MM.1S (cell line): ENCODE data around the gene UBAC2.

ENCODE experiments used
- DNase-seq: peaks from one replicate; pipeline ENCODE4 v3.0.0-alpha.2; 2015
- H2AFZ ChIP-seq: fragments of 300-600 bp; sonication (generic); 2 replicates; pipeline ENCODE4 v1.6.0; 2016; ENCODE audit warnings: antibody characterized with exemption, low read length
- H3F3A ChIP-seq: fragments of 300-600 bp; sonication (generic); 2 replicates; pipeline ENCODE4 v1.6.1; 2016; ENCODE audit warnings: mild to moderate bottlenecking, antibody characterized with exemption, low read length, moderate library complexity, mixed read lengths; ENCODE audit not compliant: insufficient read depth
- H3K27ac ChIP-seq: fragments of 300-600 bp; sonication (generic); 2 replicates; pipeline ENCODE4 v1.5.1; 2016; ENCODE audit warnings: mild to moderate bottlenecking, low read length
- H3K27me3 ChIP-seq: fragments of 300-600 bp; sonication (generic); replicated peaks from 2 replicates; pipeline ENCODE4 v1.6.0; 2016; ENCODE audit warnings: low read length; ENCODE audit not compliant: insufficient read depth
- H3K36me3 ChIP-seq: fragments of 300-600 bp; sonication (generic); replicated peaks from 2 replicates; pipeline ENCODE4 v1.6.1; 2016; ENCODE audit warnings: mild to moderate bottlenecking, low read length, mixed read lengths; ENCODE audit not compliant: insufficient read depth
- H3K4me1 ChIP-seq: fragments of 300-600 bp; sonication (generic); 2 replicates; pipeline ENCODE4 v1.6.1; 2016; ENCODE audit warnings: low read length, mixed read lengths
- H3K4me2 ChIP-seq: fragments of 300-600 bp; sonication (generic); 2 replicates; pipeline ENCODE4 v1.6.0; 2016; ENCODE audit warnings: low read depth, low read length
- H3K4me3 ChIP-seq: fragments of 300-600 bp; sonication (generic); 2 replicates; pipeline ENCODE4 v1.5.1; 2016; ENCODE audit warnings: low read length, mixed read lengths
- H3K79me2 ChIP-seq: fragments of 300-600 bp; sonication (generic); 2 replicates; pipeline ENCODE4 v1.6.1; 2016; ENCODE audit warnings: mixed run types, low read length, mixed read lengths
- H3K9ac ChIP-seq: fragments of 300-600 bp; sonication (generic); 2 replicates; pipeline ENCODE4 v1.6.1; 2016; ENCODE audit warnings: low read length, mixed read lengths
- H3K9me2 ChIP-seq: fragments of 300-600 bp; sonication (generic); replicated peaks from 2 replicates; pipeline ENCODE4 v1.6.1; 2016; ENCODE audit warnings: mild to moderate bottlenecking, low read length, mixed read lengths; ENCODE audit not compliant: insufficient read depth
- H3K9me3 ChIP-seq: fragments of 300-600 bp; sonication (generic); replicated peaks from 2 replicates; pipeline ENCODE4 v1.6.1; 2016; ENCODE audit warnings: mild to moderate bottlenecking, low read length, mixed read lengths; ENCODE audit not compliant: insufficient read depth
- H4K20me1 ChIP-seq: fragments of 300-600 bp; sonication (generic); 2 replicates; pipeline ENCODE4 v1.6.1; 2016; ENCODE audit warnings: mild to moderate bottlenecking, low read length, moderate library complexity, mixed read lengths; ENCODE audit not compliant: insufficient read depth
- CTCF ChIP-seq: fragments of 300-600 bp; sonication (generic); IDR thresholded peaks from 2 replicates; pipeline ENCODE4 v1.5.1; 2016; ENCODE audit warnings: antibody characterized with exemption, low read length, mixed read lengths
- EZH2 ChIP-seq: fragments of 300-600 bp; sonication (generic); optimal IDR thresholded peaks from 2 replicates; pipeline ENCODE3; 2017; ENCODE audit warnings: low read depth, mild to moderate bottlenecking, antibody characterized with exemption, low read length, mixed read lengths
- EZH2phosphoT487 ChIP-seq: fragments of 300-600 bp; sonication (generic); IDR thresholded peaks from 2 replicates; pipeline ENCODE4 v1.6.1; 2018; ENCODE audit warnings: antibody characterized with exemption, low read length

UBAC2 gene

DNA sequence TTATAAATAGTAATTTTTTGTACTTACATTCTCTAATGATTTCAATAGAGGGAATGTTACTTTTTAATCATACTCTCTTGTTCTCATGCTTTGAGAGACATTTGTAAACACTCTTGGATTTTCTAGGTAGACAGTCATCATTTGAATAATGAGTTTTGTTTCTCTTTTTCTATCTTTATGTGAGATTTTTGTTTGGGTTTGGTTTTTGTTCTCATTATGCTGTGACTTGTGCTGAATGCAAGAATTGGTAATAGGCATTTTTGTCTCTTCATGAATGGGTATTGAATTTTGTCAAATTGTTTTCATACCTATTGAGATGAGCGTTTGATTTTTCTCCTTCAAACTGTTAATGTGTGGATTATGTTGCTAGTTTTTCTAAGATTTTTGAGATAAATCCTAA, 163.3 kb downstream of the UBAC2 start:
- Histone ChIP-seq H4K20me1 (no peaks in the 10 kb centered on the region), H3K9me3 (no peaks in the 10 kb centered on the region), H2AFZ (no peak overlapping the region), H3K4me1 (no peaks in the 10 kb centered on the region), H3K4me3 (no peak overlapping the region), H3K36me3 (no peaks in the 10 kb centered on the region), H3F3A (no peaks in the 10 kb centered on the region), H3K27ac (no peak overlapping the region), H3K9ac (no peak overlapping the region), H3K9me2 (no peaks in the 10 kb centered on the region), H3K4me2 (no peak overlapping the region), H3K27me3 (no peaks in the 10 kb centered on the region), H3K79me2 (no peaks in the 10 kb centered on the region)
- no peak for TF ChIP-seq EZH2phosphoT487
- no peak for TF ChIP-seq CTCF
- TF ChIP-seq EZH2 = no peak
- no peak for DNase-seq

- Histone ChIP-seq H3K4me2 (no peak overlapping the region), H3K27me3 (no peaks in the 10 kb centered on the region), H3K36me3 (no peaks in the 10 kb centered on the region), H3K9me2 (no peaks in the 10 kb centered on the region), H3F3A (no peaks in the 10 kb centered on the region), H3K4me1 (no peaks in the 10 kb centered on the region), H3K27ac (no peak overlapping the region), H4K20me1 (no peaks in the 10 kb centered on the region), H3K9ac (no peak overlapping the region), H3K9me3 (no peaks in the 10 kb centered on the region), H2AFZ (no peak overlapping the region), H3K4me3 (no peak overlapping the region), H3K79me2 (no peaks in the 10 kb centered on the region)
- no peak for DNase-seq
- no peak for TF ChIP-seq CTCF
- no peak for TF ChIP-seq EZH2phosphoT487
- TF ChIP-seq EZH2 = no peak
Measured at GRCh38 chr13:99366075-99366987, 165.7 kb downstream of the UBAC2 start.

DNA sequence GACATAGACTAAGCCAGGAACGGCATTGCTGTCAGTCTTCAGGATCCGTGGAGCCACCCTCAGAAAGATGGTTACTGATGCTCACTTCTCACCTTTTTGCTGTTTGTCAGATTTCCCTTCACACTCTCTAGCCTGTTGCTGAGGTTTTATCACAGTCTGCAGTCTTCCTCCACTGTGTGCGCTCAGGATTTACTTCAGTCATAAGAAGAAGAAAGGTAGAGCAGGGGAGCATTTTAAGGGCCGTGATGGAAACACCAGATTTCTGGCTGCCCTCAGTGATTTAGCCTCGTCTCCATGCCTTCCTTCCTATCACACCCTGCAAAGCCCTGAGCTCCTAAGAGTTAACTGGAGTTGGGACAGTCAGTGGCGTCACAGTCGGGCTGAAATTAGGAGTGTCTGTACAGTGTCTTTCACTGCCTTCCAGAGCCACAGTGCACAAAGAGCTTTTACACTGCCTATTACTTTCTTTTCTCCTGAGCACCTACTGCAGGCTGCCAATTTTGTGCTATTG, 166.5 kb downstream of the UBAC2 start:
- no peak overlapping the region for H3K27ac ChIP-seq
- no peaks in the 10 kb centered on the region for H3K27me3 ChIP-seq

More for the DNA sequence above, 166.5 kb downstream of the UBAC2 start:
- no peak overlapping the region for H3K4me3 ChIP-seq
- H3K9me2 ChIP-seq = no peaks in the 10 kb centered on the region
- DNase-seq = no peak
- no peaks in the 10 kb centered on the region for H4K20me1 ChIP-seq
- TF ChIP-seq EZH2 = no peak
- no peak for TF ChIP-seq CTCF
- no peak for TF ChIP-seq EZH2phosphoT487
- no peaks in the 10 kb centered on the region for H3K4me1 ChIP-seq
- no peak overlapping the region for H3K4me2 ChIP-seq
- H3K9me3 ChIP-seq = no peaks in the 10 kb centered on the region
- no peaks in the 10 kb centered on the region for H3K79me2 ChIP-seq
- no peak overlapping the region for H2AFZ ChIP-seq
- H3F3A ChIP-seq = no peaks in the 10 kb centered on the region
- no peak overlapping the region for H3K9ac ChIP-seq
- H3K36me3 ChIP-seq = no peaks in the 10 kb centered on the region
